Amygdala (tissue), 56 donors: ENCODE results near the gene ZBTB45.

ENCODE experiments used
- DNase-seq, 56 donors: peaks; one replicate each; lab custom pipeline; 2025; lab: John Stamatoyannopoulos, UW

ZBTB45 gene

GRCh38 chr19:58519355-58520256, at the start of gene ZBTB45:
ZBTB45 (minus strand) TSS chr19:58519810; CDS start chr19:58517673, 2,137 bp downstream.
- peak; percentile 58 to 96 (median 90) for DNase-seq

- no peak for DNase-seq
These were observed 49.0 kb upstream of the ZBTB45 start for GRCh38 chr19:58568453-58569130.

GRCh38 chr19:58566989-58567388, 47.4 kb upstream of the ZBTB45 start:
- DNase-seq = no peak

GRCh38 chr19:58563823-58564222, 44.2 kb upstream of the ZBTB45 start:
- no peak for DNase-seq

- no peak for DNase-seq
These were observed 43.5 kb upstream of the ZBTB45 start for GRCh38 chr19:58563034-58563573.

- no peak for DNase-seq
These were observed 42.8 kb upstream of the ZBTB45 start for GRCh38 chr19:58562122-58563033.

GRCh38 chr19:58561373-58562121, 41.9 kb upstream of the ZBTB45 start:
- DNase-seq = no peak

- DNase-seq = no peak
These were observed 41.3 kb upstream of the ZBTB45 start for GRCh38 chr19:58560921-58561320.

GRCh38 chr19:58560007-58560887, 40.6 kb upstream of the ZBTB45 start:
- DNase-seq = no peak

GRCh38 chr19:58559275-58560006, 39.8 kb upstream of the ZBTB45 start:
- no peak for DNase-seq

GRCh38 chr19:58558623-58559274, 39.1 kb upstream of the ZBTB45 start:
- DNase-seq = no peak

GRCh38 chr19:58558066-58558622, 38.5 kb upstream of the ZBTB45 start, which contains the start of gene UBE2M:
UBE2M (minus strand) TSS chr19:58558611; CDS start chr19:58558381, 230 bp downstream.
- DNase-seq = no peak

- no peak for DNase-seq
These were observed 37.8 kb upstream of the ZBTB45 start for GRCh38 chr19:58557221-58558065.

- no peak for DNase-seq
These were observed 37.1 kb upstream of the ZBTB45 start for GRCh38 chr19:58556622-58557220.

- DNase-seq = no peak
These were observed 36.5 kb upstream of the ZBTB45 start for GRCh38 chr19:58555920-58556621.
